NCI-H510A treated with DMSO at 0.1 percent for 48 hours (cell line): ENCODE results near the gene DMRTB1.

Source experiments
- DNase-seq: peaks from one replicate; lab custom pipeline; 2025; lab: John Stamatoyannopoulos, UW

DMRTB1 gene

DNA sequence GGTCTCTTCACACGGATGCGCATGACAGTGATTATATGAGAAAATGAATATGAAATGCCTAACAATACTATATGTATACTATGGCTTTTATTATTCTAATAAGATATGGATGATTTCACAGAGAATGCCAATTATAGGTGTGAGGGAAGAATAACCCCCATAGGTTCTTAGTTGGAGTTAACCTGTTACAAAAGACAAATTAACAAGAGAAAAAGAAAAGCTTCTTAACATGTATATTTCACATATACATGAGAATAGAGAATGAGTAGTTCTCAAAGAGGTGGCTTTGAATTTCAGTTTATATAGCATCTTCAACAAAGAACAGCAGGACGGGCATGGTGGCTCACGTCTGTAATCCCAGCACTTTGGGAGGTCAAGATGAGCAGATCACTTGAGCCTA, 24.0 kb upstream of the DMRTB1 start:
- DNase-seq = no peak

GRCh38 chr1:53438427-53439336, 20.5 kb upstream of the DMRTB1 start:
- DNase-seq = no peak

- no peak for DNase-seq
These were observed 19.6 kb upstream of the DMRTB1 start for GRCh38 chr1:53439337-53440207.

DNA sequence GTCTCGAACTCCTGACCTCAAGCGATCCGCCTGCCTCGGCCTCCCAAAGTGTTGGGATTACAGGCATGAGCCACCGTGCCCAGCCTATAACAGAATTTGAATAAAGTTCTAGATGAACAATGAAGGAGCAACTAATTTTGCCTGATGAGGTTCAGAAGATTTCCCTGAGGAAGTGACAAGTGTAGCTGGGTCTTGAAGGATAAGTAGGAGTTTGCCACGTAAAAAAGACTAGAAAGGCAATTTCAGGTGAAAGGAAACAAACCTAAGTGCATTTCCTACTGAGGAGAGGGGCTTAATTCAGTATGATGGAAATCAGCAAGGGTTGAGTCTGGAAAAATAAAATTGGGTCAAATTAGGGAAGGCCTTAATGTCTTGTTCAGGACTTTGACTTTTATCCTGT, 18.6 kb upstream of the DMRTB1 start:
- DNase-seq = no peak

DNA sequence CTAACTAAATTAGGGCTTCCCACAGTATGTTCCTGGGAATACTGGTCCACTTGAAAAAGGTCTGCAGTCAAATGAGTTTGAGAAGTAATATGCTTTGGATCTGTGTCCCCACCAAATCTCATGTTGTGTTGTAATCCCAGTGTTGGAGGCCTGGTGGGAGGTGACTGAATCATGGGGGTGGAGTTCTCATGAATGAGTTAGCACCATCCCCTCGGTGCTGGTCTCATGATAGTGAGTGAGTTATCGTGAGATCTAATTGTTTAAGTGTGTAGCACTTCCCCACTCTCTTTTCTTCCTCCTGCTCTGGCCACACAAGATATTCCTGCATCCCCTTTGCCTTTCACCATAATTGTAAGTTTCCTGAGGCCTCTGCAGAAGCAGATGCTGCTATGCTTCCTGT, 16.9 kb upstream of the DMRTB1 start:
- no peak for DNase-seq

- DNase-seq = no peak
These were observed 13.1 kb upstream of the DMRTB1 start for GRCh38 chr1:53446051-53446450.

DNA sequence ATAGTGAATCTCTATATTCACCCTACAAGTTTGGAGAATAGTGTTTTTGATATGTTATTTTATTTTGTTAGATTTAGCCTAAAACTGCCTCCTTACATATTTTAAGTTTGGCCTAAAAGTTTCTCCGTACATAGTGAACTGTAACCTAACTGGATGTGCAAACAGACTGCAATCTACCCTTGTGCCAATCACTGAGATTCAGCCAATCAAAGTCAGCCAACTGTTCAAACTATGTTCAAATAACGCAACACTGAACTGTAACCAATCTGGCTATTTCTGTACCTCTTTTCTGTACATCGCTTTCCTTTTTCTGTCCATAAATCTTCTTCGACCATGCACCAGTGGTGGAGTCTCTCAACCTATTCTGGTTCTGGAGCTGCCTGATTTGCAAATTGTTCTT, 11.8 kb upstream of the DMRTB1 start:
- no peak for DNase-seq

DNA sequence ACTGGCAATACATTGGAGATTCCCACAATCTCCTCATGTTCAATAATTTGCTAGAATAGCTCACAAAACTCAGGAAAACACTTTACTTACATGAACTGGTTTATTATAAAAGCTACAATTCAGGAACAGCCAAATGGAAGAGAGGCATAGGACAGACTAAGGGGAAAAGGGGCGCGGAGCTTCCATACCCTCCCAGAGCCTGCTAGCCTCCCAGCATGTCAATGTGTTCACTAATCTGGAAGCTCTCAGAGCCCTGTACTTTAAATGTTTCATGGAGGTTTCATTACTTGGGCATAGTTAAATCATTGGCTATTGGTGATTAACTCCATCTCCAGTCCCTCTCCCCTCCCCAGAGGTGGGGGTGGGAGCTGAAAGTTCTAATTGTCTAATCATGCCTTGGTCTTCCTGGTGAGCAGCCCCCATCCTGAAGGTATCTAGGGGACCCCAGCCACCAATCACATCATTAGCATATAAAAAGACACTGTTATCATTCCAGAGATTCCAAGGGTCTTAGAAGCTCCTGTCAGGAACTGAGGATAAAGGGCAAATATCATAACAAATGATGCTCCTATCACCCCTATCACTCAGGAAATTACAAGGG, 10.9 kb upstream of the DMRTB1 start:
- DNase-seq = no peak

- DNase-seq = no peak
These were observed 10.2 kb upstream of the DMRTB1 start for GRCh38 chr1:53449021-53449420.

DNA sequence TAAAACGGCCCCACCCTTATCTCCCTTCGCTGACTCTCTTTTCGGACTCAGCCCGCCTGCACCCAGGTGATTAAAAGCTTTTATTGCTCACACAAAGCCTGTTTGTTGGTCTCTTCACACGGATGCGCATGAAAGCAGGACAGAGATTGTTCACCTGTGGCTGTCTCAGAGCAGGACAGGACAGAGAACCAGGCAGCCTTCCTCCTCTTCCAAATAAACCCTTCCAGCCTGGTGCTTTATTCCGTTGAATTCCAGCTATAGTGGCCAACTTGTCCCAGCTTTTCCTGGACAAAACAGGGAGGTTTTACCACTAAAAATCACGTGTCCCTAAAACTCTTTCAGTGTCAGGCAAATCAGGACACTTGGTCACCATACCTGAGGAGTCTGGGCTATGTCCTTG, 9.5 kb upstream of the DMRTB1 start:
- no peak for DNase-seq

GRCh38 chr1:53450225-53450624, 9.0 kb upstream of the DMRTB1 start:
- no peak for DNase-seq

DNA sequence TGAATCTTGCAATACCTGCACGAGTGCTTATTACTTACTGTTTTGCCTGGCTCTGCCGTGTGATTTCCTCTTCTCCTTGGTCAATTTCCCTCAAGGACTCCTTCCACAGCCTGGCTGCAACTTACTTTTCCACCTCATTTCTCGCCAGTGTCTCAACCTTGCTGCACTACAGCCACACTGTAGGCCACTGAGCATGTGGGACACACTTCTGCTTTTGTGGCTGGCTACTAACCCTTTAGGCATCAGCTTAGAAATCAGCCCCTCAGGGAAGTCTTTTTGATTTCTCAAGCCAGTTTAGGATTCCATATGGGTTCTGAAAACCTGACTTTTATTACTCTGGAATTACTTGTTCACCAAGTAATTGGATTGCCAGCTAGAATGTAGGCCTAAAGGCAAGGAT, 5.2 kb upstream of the DMRTB1 start:
- DNase-seq = no peak

GRCh38 chr1:53455364-53455991, 3.7 kb upstream of the DMRTB1 start:
- no peak for DNase-seq

- no peak for DNase-seq
These were observed 565 bp upstream of the DMRTB1 start for GRCh38 chr1:53458634-53459033.

DNA sequence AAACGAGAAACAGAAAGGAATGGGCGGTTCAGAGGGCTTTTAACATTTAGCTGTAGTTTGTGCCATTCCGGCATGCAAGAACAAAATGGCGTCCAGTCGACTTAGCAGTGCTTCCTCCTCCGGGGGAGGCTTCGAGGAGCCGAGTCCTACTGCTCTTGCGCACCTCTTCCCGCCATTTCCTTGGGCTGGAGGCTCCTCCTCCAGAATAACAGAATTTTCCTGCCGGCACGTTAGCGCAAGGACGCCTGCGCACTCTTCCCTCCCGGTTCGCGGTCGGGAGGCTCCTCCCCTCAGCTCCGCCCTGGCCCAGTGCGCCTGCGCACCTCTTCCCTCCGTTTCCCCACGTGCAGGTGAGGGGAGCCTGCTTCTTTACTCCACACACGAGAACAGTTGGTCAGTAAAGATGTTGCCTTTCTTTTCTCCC, 1.0 kb downstream of the DMRTB1 start:
- no peak for DNase-seq

DNA sequence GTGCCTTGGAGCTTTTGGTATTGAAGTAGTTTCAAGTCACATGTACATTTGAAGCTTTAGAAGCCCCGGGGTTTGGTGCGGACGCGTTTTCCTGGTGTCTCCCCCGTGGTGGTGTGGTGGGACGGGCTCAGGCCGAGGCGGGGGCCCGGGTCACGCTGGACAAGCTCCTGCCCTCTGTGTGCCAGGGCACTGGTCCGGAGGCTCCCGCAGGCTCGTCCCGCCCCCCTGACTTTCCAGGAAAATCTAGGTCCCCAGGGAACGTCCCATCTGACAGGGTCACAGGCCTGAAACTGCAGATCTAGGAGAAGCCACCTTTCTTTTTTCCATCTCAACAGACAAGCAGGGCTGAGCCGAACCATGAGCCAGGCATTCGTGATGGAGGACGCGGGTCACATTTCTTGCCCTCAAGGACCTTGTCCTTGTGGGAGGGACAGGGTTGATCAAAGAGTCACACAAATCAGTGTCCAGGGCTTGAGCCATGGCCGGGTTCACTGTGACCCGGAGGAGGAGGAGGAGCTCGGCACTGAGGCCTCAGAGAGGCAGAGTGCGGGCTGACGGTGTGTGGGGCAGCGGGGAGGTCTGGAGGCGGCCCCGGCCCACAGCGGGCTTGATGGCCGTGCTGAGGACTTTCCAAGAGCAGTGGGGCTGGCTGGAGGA, 1.6 kb downstream of the DMRTB1 start:
- DNase-seq = no peak

- DNase-seq = no peak
These were observed 2.3 kb downstream of the DMRTB1 start for GRCh38 chr1:53461323-53462044.

DNA sequence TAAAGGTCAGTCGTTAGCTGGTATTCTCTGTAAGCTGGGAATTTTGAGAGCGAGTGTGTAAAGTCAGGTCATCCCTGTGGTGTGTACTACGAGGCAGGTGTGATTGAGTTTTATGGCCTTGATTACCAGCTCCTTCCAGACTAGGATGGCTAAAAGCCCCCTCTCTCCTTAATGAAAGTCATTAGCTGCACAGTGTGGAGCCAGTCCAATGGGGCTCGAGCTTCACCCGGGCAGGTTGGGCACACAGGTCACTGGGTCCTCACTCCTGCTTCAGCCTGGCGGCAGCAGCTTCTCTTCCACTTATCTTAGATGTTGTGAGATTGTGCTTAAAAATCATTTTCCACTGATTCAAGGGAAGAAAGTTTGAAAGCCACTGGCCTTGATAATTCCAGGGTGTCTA, 3.0 kb downstream of the DMRTB1 start:
- DNase-seq = no peak

GRCh38 chr1:53462769-53463501, 3.7 kb downstream of the DMRTB1 start:
- DNase-seq = no peak
